ENCODE results near the gene ZNF140.

The ZNF140 gene

GRCh38 chr12:133080368-133081158, at the start of gene ZNF140:
ZNF140 (plus strand) TSS chr12:133080923; CDS start chr12:133081321, 398 bp downstream.
- peak; percentile 99 for DNase-seq (ENCODE audit: low read depth, low spot score)

- DNase-seq (ENCODE audit: low read depth, low spot score) = peak; percentile 98
Observed at GRCh38 chr12:133037207-133038005, 43.3 kb upstream of the ZNF140 start, which contains the start of gene ZNF84. ZNF84 (plus strand) TSS chr12:133037509; CDS start chr12:133041468, 3,959 bp downstream.

GRCh38 chr12:133038118-133038709, 42.5 kb upstream of the ZNF140 start:
- no peak for DNase-seq (ENCODE audit: low read depth, low spot score)

- DNase-seq (ENCODE audit: low read depth, low spot score) = no peak
Observed at GRCh38 chr12:133046698-133047097, 34.0 kb upstream of the ZNF140 start.

GRCh38 chr12:133057446-133057845, 23.3 kb upstream of the ZNF140 start:
- peak; percentile 22 for DNase-seq (ENCODE audit: low read depth, low spot score)

GRCh38 chr12:133058203-133059113, 22.3 kb upstream of the ZNF140 start:
- no peak for DNase-seq (ENCODE audit: low read depth, low spot score)

GRCh38 chr12:133061954-133062353, 18.8 kb upstream of the ZNF140 start:
- no peak for DNase-seq (ENCODE audit: low read depth, low spot score)

- DNase-seq (ENCODE audit: low read depth, low spot score) = no peak
Observed at GRCh38 chr12:133063556-133063955, 17.2 kb upstream of the ZNF140 start.

- no peak for DNase-seq (ENCODE audit: low read depth, low spot score)
Observed at GRCh38 chr12:133073836-133074235, 6.9 kb upstream of the ZNF140 start.

GRCh38 chr12:133080026-133080367, 726 bp upstream of the ZNF140 start:
- peak; percentile 100 for DNase-seq (ENCODE audit: low read depth, low spot score)

- DNase-seq (ENCODE audit: low read depth, low spot score) = no peak
Observed at GRCh38 chr12:133081159-133081780, 547 bp downstream of the ZNF140 start.

GRCh38 chr12:133083345-133083744, 2.6 kb downstream of the ZNF140 start:
- no peak for DNase-seq (ENCODE audit: low read depth, low spot score)

- DNase-seq (ENCODE audit: low read depth, low spot score) = no peak
Observed at GRCh38 chr12:133105620-133106019, 24.9 kb downstream of the ZNF140 start.

GRCh38 chr12:133106253-133106652, 25.5 kb downstream of the ZNF140 start:
- DNase-seq (ENCODE audit: low read depth, low spot score) = peak; percentile 3

- DNase-seq (ENCODE audit: low read depth, low spot score) = no peak
Observed at GRCh38 chr12:133107121-133107520, 26.4 kb downstream of the ZNF140 start.

GRCh38 chr12:133108150-133108549, 27.4 kb downstream of the ZNF140 start:
- no peak for DNase-seq (ENCODE audit: low read depth, low spot score)

GRCh38 chr12:133120385-133121191, 39.9 kb downstream of the ZNF140 start:
- no peak for DNase-seq (ENCODE audit: low read depth, low spot score)

GRCh38 chr12:133124674-133125073, 44.0 kb downstream of the ZNF140 start:
- no peak for DNase-seq (ENCODE audit: low read depth, low spot score)

GRCh38 chr12:133129368-133130037, 48.8 kb downstream of the ZNF140 start:
- no peak for DNase-seq (ENCODE audit: low read depth, low spot score)

Data from ELF-1 (cell line).